Activated T-cell treated with anti-CD3 and anti-CD28 coated beads, Interleukin-2, amount 50 U/mL, for 72 hours (primary cell): ENCODE data around the gene NIPBL. TPM values are rescaled to one million over a fixed set of nuclear protein-coding genes. Genes with fewer than 3 reads are reported as not detected.
A peak's percentile ranks its signal among the peaks of the same experiment; 100 is the strongest.

Experiments used
- ATAC-seq, 2 donors: fragments of 150-1000 bp; cut with Tn5 transposase; replicated peaks in 1 of 2; 2 replicates each; pipeline ENCODE4 v1.10.0; 2021; ENCODE audit warnings: moderate library complexity in 2 of 2, mild to moderate bottlenecking in 1 of 2
- DNase-seq, 2 donors: peaks; one replicate each; pipeline ENCODE4 v3.0.0; 2021 to 2022; ENCODE audit warnings: mixed read lengths in 1 of 2
- H3K27ac Mint-ChIP-seq: one replicate; pipeline ENCODE4 v1.8.0; 2022; ENCODE audit warnings: mild to moderate bottlenecking, moderate library complexity, mixed read lengths
- H3K27me3 Mint-ChIP-seq: one replicate; pipeline ENCODE4 v1.8.0; 2022; ENCODE audit warnings: low read depth, mixed read lengths
- H3K36me3 Mint-ChIP-seq, 2 donors: one replicate each; pipeline ENCODE4 v1.8.0; 2022; ENCODE audit warnings: mixed read lengths in 2 of 2, mild to moderate bottlenecking in 1 of 2; ENCODE audit not compliant: insufficient read depth in 2 of 2
- H3K4me1 Mint-ChIP-seq: one replicate; pipeline ENCODE4 v1.8.0; 2022; ENCODE audit warnings: low read depth, mixed read lengths
- H3K4me3 Mint-ChIP-seq, 2 donors: one replicate each; pipeline ENCODE4 v1.8.0; 2022; ENCODE audit warnings: mild to moderate bottlenecking in 2 of 2, mixed read lengths in 2 of 2, moderate library complexity in 2 of 2
- H3K9me3 Mint-ChIP-seq, 2 donors: one replicate each; pipeline ENCODE4 v1.8.0; 2022; ENCODE audit warnings: mixed read lengths in 2 of 2
- total RNA-seq, 2 donors: library from RNA; stranded (reverse); gene quantifications; one replicate each; pipeline ENCODE4 v1.2.3, GENCODE V29; 2022

NIPBL gene
- total RNA-seq, 2 donors from 2014 or later: 56.3 to 60.9 TPM

GRCh38 chr5:37045703-37046102, 169.1 kb downstream of the NIPBL start:
- Mint-ChIP-seq H3K4me3 (no peak overlapping the region), H3K27me3 (no peaks in the 10 kb centered on the region), H3K36me3 (peaks cover 5% of the 10 kb centered on the region in 2 donors), H3K9me3 (no peaks in the 10 kb centered on the region), H3K27ac (no peak overlapping the region), H3K4me1 (no peaks in the 10 kb centered on the region)
- no peak for ATAC-seq
- DNase-seq: no peak

DNA sequence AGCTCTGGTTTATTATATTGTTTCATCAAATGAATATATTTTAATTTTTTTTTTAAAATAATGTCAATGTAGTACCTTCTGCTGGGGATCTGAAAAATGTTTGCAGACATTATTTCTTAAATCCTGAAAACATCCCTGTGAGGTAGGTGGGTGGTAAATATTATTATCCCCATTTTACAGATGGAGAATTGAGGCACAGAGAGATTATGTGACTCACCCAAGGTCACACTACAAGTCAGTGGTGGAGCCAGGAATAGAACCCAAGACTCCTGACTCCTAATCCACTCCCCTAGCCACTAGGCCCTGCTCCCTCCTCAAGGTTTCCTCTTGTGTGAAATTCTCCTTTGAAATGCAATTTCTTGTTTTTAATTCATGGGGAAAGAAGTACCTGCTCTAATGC, 171.4 kb downstream of the NIPBL start:
- DNase-seq (no peak), ATAC-seq (no peak)
- no peaks in the 10 kb centered on the region for H3K27me3 Mint-ChIP-seq
- H3K27ac Mint-ChIP-seq: no peak overlapping the region
- no peaks in the 10 kb centered on the region for H3K4me1 Mint-ChIP-seq
- H3K9me3 Mint-ChIP-seq: no peaks in the 10 kb centered on the region
- no peak overlapping the region for H3K4me3 Mint-ChIP-seq
- H3K36me3 Mint-ChIP-seq: peaks cover 5 to 7% of the 10 kb centered on the region in 2 donors

DNA sequence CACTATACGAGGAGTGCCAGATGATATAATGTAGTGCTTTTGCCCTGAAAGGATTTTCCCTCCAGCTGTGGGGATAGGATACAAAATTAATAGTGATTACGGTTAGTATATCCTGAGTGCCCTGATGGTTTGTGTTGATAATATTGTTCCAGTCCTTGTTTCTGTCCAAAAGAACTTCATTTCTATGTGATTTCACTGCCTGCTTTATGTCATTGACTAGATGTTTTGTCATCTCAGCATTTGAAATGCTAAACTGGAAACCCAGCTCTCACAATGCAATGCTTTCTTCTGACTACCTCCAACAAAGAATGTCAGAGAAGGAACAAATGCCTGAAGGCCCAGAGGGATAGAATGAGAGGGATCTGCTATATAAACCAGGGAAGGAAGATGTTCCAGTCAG, 177.8 kb downstream of the NIPBL start:
- DNase-seq: no peak
- peak overlapping the region; percentile 4 for H3K27ac Mint-ChIP-seq
- peaks cover 5 to 15% of the 10 kb centered on the region in 2 donors for H3K36me3 Mint-ChIP-seq
- no peak for ATAC-seq
- H3K4me3 Mint-ChIP-seq: no peak overlapping the region
- no peaks in the 10 kb centered on the region for H3K9me3 Mint-ChIP-seq
- H3K27me3 Mint-ChIP-seq: no peaks in the 10 kb centered on the region
- peaks cover 13% of the 10 kb centered on the region for H3K4me1 Mint-ChIP-seq

GRCh38 chr5:37055383-37055990, 178.9 kb downstream of the NIPBL start:
- H3K27ac Mint-ChIP-seq: peak overlapping the region; percentile 12
- H3K9me3 Mint-ChIP-seq: no peaks in the 10 kb centered on the region
- DNase-seq (no peak), ATAC-seq (no peak)
- no peaks in the 10 kb centered on the region for H3K27me3 Mint-ChIP-seq
- no peak overlapping the region for H3K4me3 Mint-ChIP-seq
- H3K4me1 Mint-ChIP-seq: peaks cover 13% of the 10 kb centered on the region
- peaks cover 4 to 13% of the 10 kb centered on the region in 2 donors for H3K36me3 Mint-ChIP-seq

DNA sequence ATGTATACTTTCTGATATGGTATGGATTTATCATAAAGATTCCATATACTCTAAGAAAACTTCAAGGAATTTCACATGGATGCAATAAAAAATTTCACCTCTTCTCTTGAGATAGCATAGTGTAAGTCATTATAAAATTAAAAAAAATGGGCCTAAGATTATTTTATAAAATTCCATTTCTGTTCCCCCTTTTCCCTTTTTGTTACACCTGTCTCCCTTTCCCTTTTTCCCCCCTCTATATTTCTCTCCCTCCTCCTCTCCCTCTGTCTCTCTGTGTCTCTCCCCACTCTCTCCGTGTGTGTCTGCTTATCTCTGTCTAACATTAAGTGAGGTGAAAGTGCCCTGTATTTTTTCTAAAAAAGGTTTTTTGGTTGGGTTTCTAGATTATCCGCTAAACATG, 180.2 kb downstream of the NIPBL start:
- Mint-ChIP-seq H3K27me3 (no peaks in the 10 kb centered on the region), H3K27ac (peak overlapping the region; percentile 82), H3K4me3 (no peak overlapping the region), H3K9me3 (no peaks in the 10 kb centered on the region), H3K4me1 (peaks cover 13% of the 10 kb centered on the region), H3K36me3 (peaks cover 3 to 12% of the 10 kb centered on the region in 2 donors)
- no peak for ATAC-seq
- DNase-seq: no peak

GRCh38 chr5:37060030-37060429, 183.5 kb downstream of the NIPBL start:
- H3K9me3 Mint-ChIP-seq: no peaks in the 10 kb centered on the region
- ATAC-seq (no peak), DNase-seq (no peak)
- H3K27ac Mint-ChIP-seq: no peak overlapping the region
- H3K4me3 Mint-ChIP-seq: no peak overlapping the region
- H3K4me1 Mint-ChIP-seq: peaks cover 13% of the 10 kb centered on the region
- H3K36me3 Mint-ChIP-seq: peaks cover 1 to 12% of the 10 kb centered on the region in 2 donors
- no peaks in the 10 kb centered on the region for H3K27me3 Mint-ChIP-seq

- Mint-ChIP-seq H3K9me3 (no peaks in the 10 kb centered on the region), H3K4me3 (no peak overlapping the region), H3K4me1 (no peaks in the 10 kb centered on the region), H3K27me3 (no peaks in the 10 kb centered on the region), H3K36me3 (peaks cover 1 to 7% of the 10 kb centered on the region in 2 donors), H3K27ac (no peak overlapping the region)
- ATAC-seq: no peak
- DNase-seq: no peak
Measured at GRCh38 chr5:37063739-37064138, 187.2 kb downstream of the NIPBL start.

DNA sequence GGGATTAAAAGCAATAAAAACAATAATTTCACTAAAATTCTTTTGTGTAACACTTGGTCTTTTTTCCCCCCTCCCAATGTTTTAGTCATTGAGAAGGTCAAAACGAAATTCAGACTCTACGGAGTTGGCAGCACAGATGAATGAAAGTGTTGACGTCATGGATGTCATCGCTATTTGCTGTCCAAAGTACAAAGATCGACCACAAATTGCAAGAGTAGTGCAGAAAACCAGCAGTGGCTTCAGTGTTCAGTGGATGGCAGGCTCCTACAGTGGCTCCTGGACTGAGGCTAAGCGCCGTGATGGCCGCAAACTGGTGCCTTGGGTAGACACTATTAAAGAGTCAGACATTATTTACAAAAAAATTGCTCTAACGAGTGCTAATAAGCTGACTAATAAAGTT, 187.9 kb downstream of the NIPBL start:
- no peak overlapping the region for H3K4me3 Mint-ChIP-seq
- H3K27ac Mint-ChIP-seq: no peak overlapping the region
- H3K27me3 Mint-ChIP-seq: no peaks in the 10 kb centered on the region
- peaks cover 1 to 6% of the 10 kb centered on the region in 2 donors for H3K36me3 Mint-ChIP-seq
- DNase-seq (no peak), ATAC-seq (no peak)
- no peaks in the 10 kb centered on the region for H3K4me1 Mint-ChIP-seq
- no peaks in the 10 kb centered on the region for H3K9me3 Mint-ChIP-seq

DNA sequence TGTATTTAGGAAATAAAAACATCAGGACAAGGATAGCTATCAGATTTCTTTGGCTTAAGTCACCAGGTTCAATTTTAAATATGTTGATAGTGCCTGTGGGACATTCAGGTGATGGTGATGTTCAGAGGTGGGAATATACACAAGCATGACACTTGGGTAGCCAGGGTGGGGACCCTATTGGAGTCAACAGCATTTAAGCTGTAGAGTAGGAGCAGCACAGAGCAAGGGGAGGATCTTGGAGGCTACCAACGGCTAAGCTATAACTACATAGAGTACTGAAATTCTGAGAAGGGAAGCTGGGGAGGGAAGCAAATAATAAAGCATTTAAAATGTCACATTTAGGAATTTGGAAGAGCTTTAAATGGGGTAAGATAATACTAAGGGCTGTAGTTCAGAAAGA, 194.9 kb downstream of the NIPBL start:
- no peaks in the 10 kb centered on the region for H3K27me3 Mint-ChIP-seq
- ATAC-seq (no peak), DNase-seq (no peak)
- no peaks in the 10 kb centered on the region for H3K36me3 Mint-ChIP-seq
- no peak overlapping the region for H3K27ac Mint-ChIP-seq
- H3K9me3 Mint-ChIP-seq: no peaks in the 10 kb centered on the region
- no peaks in the 10 kb centered on the region for H3K4me1 Mint-ChIP-seq
- no peak overlapping the region for H3K4me3 Mint-ChIP-seq

- ATAC-seq: no peak
- Mint-ChIP-seq H3K27me3 (no peaks in the 10 kb centered on the region), H3K27ac (no peak overlapping the region)
Measured at GRCh38 chr5:37071901-37072581, 195.5 kb downstream of the NIPBL start.

GRCh38 chr5:37075399-37075950, 198.9 kb downstream of the NIPBL start:
- no peaks in the 10 kb centered on the region for H3K36me3 Mint-ChIP-seq
- ATAC-seq (no peak), DNase-seq (no peak)
- H3K4me3 Mint-ChIP-seq: no peak overlapping the region
- H3K27ac Mint-ChIP-seq: no peak overlapping the region
- H3K9me3 Mint-ChIP-seq: no peaks in the 10 kb centered on the region
- H3K27me3 Mint-ChIP-seq: no peaks in the 10 kb centered on the region
- H3K4me1 Mint-ChIP-seq: no peaks in the 10 kb centered on the region

More at GRCh38 chr5:37071901-37072581, 195.5 kb downstream of the NIPBL start:
- H3K4me3 Mint-ChIP-seq: no peak overlapping the region
- H3K9me3 Mint-ChIP-seq: no peaks in the 10 kb centered on the region
- H3K4me1 Mint-ChIP-seq: no peaks in the 10 kb centered on the region
- no peak for DNase-seq
- H3K36me3 Mint-ChIP-seq: no peaks in the 10 kb centered on the region

DNA sequence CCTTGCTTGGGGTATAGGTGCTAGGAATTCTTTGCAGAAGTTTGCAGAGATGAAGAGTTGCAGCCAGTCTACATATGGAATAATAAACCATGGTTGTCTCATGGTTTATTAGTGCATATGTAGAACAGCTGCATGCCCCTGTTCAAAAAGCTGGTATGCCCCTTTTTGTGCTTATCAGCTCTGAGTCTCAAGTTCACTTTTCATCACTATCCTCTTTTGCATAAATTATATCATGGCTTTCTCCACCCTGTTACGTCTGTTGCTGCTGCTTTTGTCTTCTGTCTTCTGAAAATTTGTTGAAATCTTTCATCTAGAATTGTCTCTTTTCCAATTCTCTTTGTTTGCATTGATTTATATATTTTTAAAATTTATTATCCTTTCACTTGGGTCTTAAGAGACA, 200.6 kb downstream of the NIPBL start:
- Mint-ChIP-seq H3K4me3 (no peak overlapping the region), H3K9me3 (no peaks in the 10 kb centered on the region), H3K27ac (no peak overlapping the region), H3K4me1 (no peaks in the 10 kb centered on the region), H3K27me3 (no peaks in the 10 kb centered on the region), H3K36me3 (peaks cover 0 to 2% of the 10 kb centered on the region in 2 donors)
- DNase-seq (no peak), ATAC-seq (no peak)

- no peak for DNase-seq
- H3K36me3 Mint-ChIP-seq: peaks cover 0 to 2% of the 10 kb centered on the region in 2 donors
- no peak overlapping the region for H3K4me3 Mint-ChIP-seq
- H3K9me3 Mint-ChIP-seq: peaks cover 0 to 2% of the 10 kb centered on the region in 2 donors
- peak overlapping the region; percentile 38 for H3K27ac Mint-ChIP-seq
- no peak for ATAC-seq
- H3K27me3 Mint-ChIP-seq: no peaks in the 10 kb centered on the region
- H3K4me1 Mint-ChIP-seq: no peaks in the 10 kb centered on the region
Measured at GRCh38 chr5:37080697-37081096, 204.1 kb downstream of the NIPBL start.
